ENCODE results near the gene ZNF597. TPM values are rescaled to one million over a fixed set of nuclear protein-coding genes. Genes with fewer than 3 reads are reported as not detected.

The ZNF597 gene
- total RNA-seq, 2 experiments from 2014 or later: 2.7 TPM

- Mint-ChIP-seq H3K4me3 (no peak overlapping the region), H3K4me1 (peaks cover 46% of the 10 kb centered on the region)
Observed at GRCh38 chr16:3467182-3467581, 23.9 kb upstream of the ZNF597 start.

GRCh38 chr16:3465911-3466584 lies 22.7 kb upstream of the ZNF597 start:
- peak overlapping the region; percentile 38 for H3K27ac Mint-ChIP-seq
- no peak overlapping the region for H3K4me3 Mint-ChIP-seq
- H3K36me3 Mint-ChIP-seq: peaks cover 25% of the 10 kb centered on the region
- no peaks in the 10 kb centered on the region for H3K27me3 Mint-ChIP-seq
- H3K9me3 Mint-ChIP-seq: no peaks in the 10 kb centered on the region
- no peak for DNase-seq
- H3K4me1 Mint-ChIP-seq: peaks cover 52% of the 10 kb centered on the region

More at GRCh38 chr16:3467182-3467581, 23.9 kb upstream of the ZNF597 start:
- no peaks in the 10 kb centered on the region for H3K27me3 Mint-ChIP-seq
- H3K9me3 Mint-ChIP-seq: no peaks in the 10 kb centered on the region
- no peak overlapping the region for H3K27ac Mint-ChIP-seq
- peaks cover 25% of the 10 kb centered on the region for H3K36me3 Mint-ChIP-seq
- no peak for DNase-seq

- Mint-ChIP-seq H3K27me3 (no peaks in the 10 kb centered on the region), H3K4me3 (no peak overlapping the region), H3K27ac (no peak overlapping the region), H3K9me3 (no peaks in the 10 kb centered on the region), H3K36me3 (peaks cover 25% of the 10 kb centered on the region), H3K4me1 (peaks cover 57% of the 10 kb centered on the region)
- DNase-seq: no peak
Observed at GRCh38 chr16:3465301-3465700, 22.0 kb upstream of the ZNF597 start.

- Mint-ChIP-seq H3K9me3 (no peaks in the 10 kb centered on the region), H3K36me3 (peaks cover 14% of the 10 kb centered on the region), H3K4me1 (peaks cover 49% of the 10 kb centered on the region), H3K4me3 (no peak overlapping the region), H3K27ac (peak overlapping the region; percentile 83), H3K27me3 (no peaks in the 10 kb centered on the region)
- DNase-seq: peak; percentile 57
Observed at GRCh38 chr16:3461151-3461550, 17.8 kb upstream of the ZNF597 start.

GRCh38 chr16:3460585-3460984 lies 17.3 kb upstream of the ZNF597 start:
- Mint-ChIP-seq H3K9me3 (no peaks in the 10 kb centered on the region), H3K36me3 (peaks cover 12% of the 10 kb centered on the region), H3K4me3 (peak overlapping the region; percentile 40), H3K4me1 (peaks cover 48% of the 10 kb centered on the region), H3K27ac (peak overlapping the region; percentile 83), H3K27me3 (no peaks in the 10 kb centered on the region)
- no peak for DNase-seq

GRCh38 chr16:3460121-3460520 lies 16.8 kb upstream of the ZNF597 start:
- Mint-ChIP-seq H3K4me3 (peak overlapping the region; percentile 79), H3K9me3 (no peaks in the 10 kb centered on the region)

GRCh38 chr16:3459401-3460090 lies 16.2 kb upstream of the ZNF597 start:
- Mint-ChIP-seq H3K27me3 (no peaks in the 10 kb centered on the region), H3K9me3 (no peaks in the 10 kb centered on the region), H3K36me3 (peaks cover 7% of the 10 kb centered on the region), H3K4me3 (peak overlapping the region; percentile 79), H3K4me1 (peaks cover 48% of the 10 kb centered on the region), H3K27ac (peak overlapping the region; percentile 88)
- DNase-seq: peak; percentile 38

More at GRCh38 chr16:3460121-3460520, 16.8 kb upstream of the ZNF597 start:
- Mint-ChIP-seq H3K36me3 (peaks cover 8% of the 10 kb centered on the region), H3K4me1 (peaks cover 48% of the 10 kb centered on the region), H3K27me3 (no peaks in the 10 kb centered on the region), H3K27ac (peak overlapping the region; percentile 69)
- no peak for DNase-seq

GRCh38 chr16:3458852-3459361 lies 15.6 kb upstream of the ZNF597 start:
- DNase-seq: no peak
- Mint-ChIP-seq H3K4me1 (peaks cover 43% of the 10 kb centered on the region), H3K27ac (peak overlapping the region; percentile 88), H3K4me3 (peak overlapping the region; percentile 79), H3K9me3 (no peaks in the 10 kb centered on the region), H3K27me3 (no peaks in the 10 kb centered on the region), H3K36me3 (peaks cover 2% of the 10 kb centered on the region)

- Mint-ChIP-seq H3K4me3 (peak overlapping the region; percentile 79), H3K36me3 (peaks cover 2% of the 10 kb centered on the region), H3K27ac (peak overlapping the region; percentile 88), H3K4me1 (peaks cover 40% of the 10 kb centered on the region), H3K9me3 (no peaks in the 10 kb centered on the region), H3K27me3 (no peaks in the 10 kb centered on the region)
- DNase-seq: no peak
Observed at GRCh38 chr16:3458278-3458851, 15.1 kb upstream of the ZNF597 start.

- H3K27me3 Mint-ChIP-seq: no peaks in the 10 kb centered on the region
- DNase-seq: peak; percentile 96
- peaks cover 40% of the 10 kb centered on the region for H3K4me1 Mint-ChIP-seq
- peaks cover 2% of the 10 kb centered on the region for H3K36me3 Mint-ChIP-seq
- no peaks in the 10 kb centered on the region for H3K9me3 Mint-ChIP-seq
- peak overlapping the region; percentile 84 for H3K4me3 Mint-ChIP-seq
- peak overlapping the region; percentile 91 for H3K27ac Mint-ChIP-seq
Observed at GRCh38 chr16:3457434-3458252, 14.3 kb upstream of the ZNF597 start.

- Mint-ChIP-seq H3K9me3 (no peaks in the 10 kb centered on the region), H3K36me3 (peaks cover 3% of the 10 kb centered on the region), H3K4me1 (peaks cover 17% of the 10 kb centered on the region), H3K27me3 (no peaks in the 10 kb centered on the region), H3K4me3 (no peak overlapping the region), H3K27ac (no peak overlapping the region)
- DNase-seq: no peak
Observed at GRCh38 chr16:3454631-3455147, 11.4 kb upstream of the ZNF597 start.

GRCh38 chr16:3454093-3454492 lies 10.8 kb upstream of the ZNF597 start:
- Mint-ChIP-seq H3K4me1 (peaks cover 11% of the 10 kb centered on the region), H3K27me3 (no peaks in the 10 kb centered on the region), H3K27ac (peak overlapping the region; percentile 28), H3K36me3 (peaks cover 8% of the 10 kb centered on the region), H3K9me3 (no peaks in the 10 kb centered on the region), H3K4me3 (no peak overlapping the region)
- no peak for DNase-seq

- Mint-ChIP-seq H3K27me3 (peaks cover 6% of the 10 kb centered on the region), H3K36me3 (peaks cover 40% of the 10 kb centered on the region), H3K4me1 (peaks cover 16% of the 10 kb centered on the region), H3K27ac (peak overlapping the region; percentile 95), H3K4me3 (peak overlapping the region; percentile 97), H3K9me3 (peaks cover 6% of the 10 kb centered on the region)
- DNase-seq: peak; percentile 55
Observed at GRCh38 chr16:3444032-3444388, 706 bp upstream of the ZNF597 start.

- peaks cover 39% of the 10 kb centered on the region for H3K36me3 Mint-ChIP-seq
- no peak overlapping the region for H3K27ac Mint-ChIP-seq
- peaks cover 6% of the 10 kb centered on the region for H3K27me3 Mint-ChIP-seq
- no peak for DNase-seq
- no peak overlapping the region for H3K4me3 Mint-ChIP-seq
- H3K9me3 Mint-ChIP-seq: peaks cover 6% of the 10 kb centered on the region
- H3K4me1 Mint-ChIP-seq: peaks cover 14% of the 10 kb centered on the region
Observed at GRCh38 chr16:3439637-3440036, 3.7 kb downstream of the ZNF597 start.

Measured in activated naive CD8-positive, alpha-beta T cell treated with anti-CD3 and anti-CD28 coated beads for 36 hours (primary cell).